BJ (cell line): ENCODE results near the gene LYPD6B. TPM values are rescaled to one million over a fixed set of nuclear protein-coding genes. Genes with fewer than 3 reads are reported as not detected.

Experiments
- CTCF ChIA-PET: fragments of 350-600 bp; formaldehyde crosslinking; extraction: SDS; loops from one replicate; lab custom pipeline; 2021; ENCODE audit warnings: antibody characterized with exemption, inconsistent platforms; lab: Yijun Ruan, JAX
- POLR2A ChIA-PET: fragments of 300-600 bp; sonication (Branson Sonifier 250); formaldehyde crosslinking; extraction: SDS; loops from one replicate; lab custom pipeline; 2021; ENCODE audit warnings: antibody characterized with exemption; lab: Charles Lee
- DNase-seq: peaks from one replicate; pipeline ENCODE4 v3.0.0-alpha.2; 2011; ENCODE audit warnings: low read depth
- H3K27me3 ChIP-seq: 2 replicates; pipeline ENCODE4 v1.6.0; 2011; ENCODE audit warnings: low read length; ENCODE audit not compliant: control insufficient read depth, insufficient read depth
- H3K36me3 ChIP-seq: 2 replicates; pipeline ENCODE4 v1.5.1; 2011; ENCODE audit warnings: low read length; ENCODE audit not compliant: control insufficient read depth, insufficient read depth
- H3K4me3 ChIP-seq: 2 replicates; pipeline ENCODE4 v1.5.1; 2011; ENCODE audit warnings: low read depth, mild to moderate bottlenecking, control low read depth, low read length
- polyA plus RNA-seq: library from polyadenylated mRNA; depleted of rRNA; stranded (reverse); fragments of >200 nt; gene quantifications from 2 replicates; pipeline ENCODE4 v1.2.3, GENCODE V29; 2011
- TF ChIP-seq, protein P1 (sequence below): IDR thresholded peaks from 2 replicates; pipeline ENCODE4 v1.5.1; 2011; ENCODE audit warnings: low read depth, mild to moderate bottlenecking, control low read depth, inconsistent platforms, low read length, moderate library complexity; ENCODE audit not compliant: insufficient read depth

The LYPD6B gene
- polyA plus RNA-seq, 1 experiment: 19.1 TPM

DNA sequence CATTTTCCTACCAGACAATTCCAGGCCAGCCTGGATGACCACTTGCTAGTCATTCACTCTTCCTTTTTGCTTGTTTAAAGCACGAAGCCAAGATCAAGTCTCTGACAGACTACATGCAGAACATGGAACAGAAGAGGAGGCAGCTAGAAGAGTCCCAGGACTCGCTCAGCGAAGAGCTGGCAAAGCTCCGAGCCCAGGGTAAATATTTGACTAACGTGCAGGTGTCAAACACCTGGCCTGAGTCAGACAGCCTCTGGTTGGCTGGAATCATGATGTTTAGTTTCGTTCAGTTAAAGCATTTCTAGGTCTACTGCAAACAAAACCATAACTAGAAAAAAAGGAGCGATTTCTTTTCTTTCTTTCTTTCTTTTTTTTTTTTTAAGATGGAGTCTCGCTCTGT lies 44.2 kb upstream of the LYPD6B start:
- TF ChIP-seq, protein P1, sequence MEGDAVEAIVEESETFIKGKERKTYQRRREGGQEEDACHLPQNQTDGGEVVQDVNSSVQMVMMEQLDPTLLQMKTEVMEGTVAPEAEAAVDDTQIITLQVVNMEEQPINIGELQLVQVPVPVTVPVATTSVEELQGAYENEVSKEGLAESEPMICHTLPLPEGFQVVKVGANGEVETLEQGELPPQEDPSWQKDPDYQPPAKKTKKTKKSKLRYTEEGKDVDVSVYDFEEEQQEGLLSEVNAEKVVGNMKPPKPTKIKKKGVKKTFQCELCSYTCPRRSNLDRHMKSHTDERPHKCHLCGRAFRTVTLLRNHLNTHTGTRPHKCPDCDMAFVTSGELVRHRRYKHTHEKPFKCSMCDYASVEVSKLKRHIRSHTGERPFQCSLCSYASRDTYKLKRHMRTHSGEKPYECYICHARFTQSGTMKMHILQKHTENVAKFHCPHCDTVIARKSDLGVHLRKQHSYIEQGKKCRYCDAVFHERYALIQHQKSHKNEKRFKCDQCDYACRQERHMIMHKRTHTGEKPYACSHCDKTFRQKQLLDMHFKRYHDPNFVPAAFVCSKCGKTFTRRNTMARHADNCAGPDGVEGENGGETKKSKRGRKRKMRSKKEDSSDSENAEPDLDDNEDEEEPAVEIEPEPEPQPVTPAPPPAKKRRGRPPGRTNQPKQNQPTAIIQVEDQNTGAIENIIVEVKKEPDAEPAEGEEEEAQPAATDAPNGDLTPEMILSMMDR: no peak
- ChIA-PET POLR2A (no interaction called here), CTCF (interaction anchor here (0.7 to 1.4 kb wide), 3 partner anchors 1004 to 1057 kb away, joined by 3 to 4 read pairs (median 3); no protein-coding TSS in a partner anchor)
- H3K36me3 ChIP-seq: no peaks in the 10 kb centered on the region
- no peak for DNase-seq
- H3K27me3 ChIP-seq: no peaks in the 10 kb centered on the region
- no peak overlapping the region for H3K4me3 ChIP-seq

DNA sequence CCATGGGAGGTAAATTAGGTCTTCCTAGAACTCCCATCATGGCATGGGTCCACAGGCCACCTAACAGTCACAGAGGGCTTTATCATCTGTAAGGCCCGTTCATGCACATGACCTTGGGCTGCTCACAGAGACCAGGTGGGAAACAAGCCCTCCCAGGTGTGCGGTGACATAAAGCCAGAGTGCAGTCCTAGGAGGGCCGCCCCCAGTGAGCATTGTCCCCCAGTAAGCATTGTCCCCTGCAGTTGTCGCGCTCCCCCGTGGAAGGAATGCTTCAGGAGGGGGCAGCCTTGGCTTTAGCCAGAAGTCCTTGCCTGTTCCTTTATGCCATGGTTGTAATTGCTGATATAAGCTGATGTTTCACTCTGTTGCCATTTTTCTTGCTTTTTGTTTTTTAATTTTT lies 41.7 kb upstream of the LYPD6B start:
- POLR2A ChIA-PET: no interaction called here
- Histone ChIP-seq H3K27me3 (no peaks in the 10 kb centered on the region; the same call in none of the 2 replicates), H3K4me3 (no peak overlapping the region), H3K36me3 (no peaks in the 10 kb centered on the region)
- CTCF ChIA-PET: interaction anchor here (1.3 kb wide), 1 partner anchor 14 kb away, joined by 4 read pairs; no protein-coding TSS in a partner anchor
- TF ChIP-seq, protein P1: no peak
- DNase-seq: no peak

DNA sequence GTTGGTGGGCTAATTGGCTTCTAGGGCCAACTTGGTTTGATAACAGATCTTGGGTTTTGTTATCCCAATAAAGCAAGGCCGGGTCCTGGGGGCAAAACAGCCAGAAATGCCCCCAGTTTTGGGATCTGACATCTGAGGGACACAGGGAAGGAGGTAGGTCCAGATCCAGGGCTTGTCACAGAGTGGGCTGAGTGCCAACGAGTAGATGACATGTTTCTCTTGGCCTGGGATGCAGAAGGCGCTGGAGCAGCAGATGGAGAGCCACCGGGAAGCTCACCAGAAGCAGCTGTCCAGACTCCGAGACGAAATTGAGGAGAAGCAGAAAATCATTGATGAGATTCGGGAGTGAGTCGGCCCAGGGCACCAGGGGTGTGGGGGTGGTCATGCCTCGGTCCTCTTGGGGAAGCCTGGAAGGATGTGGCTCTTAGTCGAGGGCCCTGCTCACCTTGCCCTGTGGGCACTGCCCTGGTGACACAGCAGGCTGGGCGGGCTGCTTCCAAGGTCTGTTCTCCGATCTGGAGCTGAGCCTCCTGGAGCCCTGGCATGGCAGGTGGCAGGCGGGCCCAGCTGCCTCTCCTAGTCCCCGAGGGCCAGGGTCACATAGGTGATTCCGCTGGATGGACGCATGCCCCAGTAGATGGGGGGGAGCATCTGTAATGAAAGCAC lies 40.2 kb upstream of the LYPD6B start:
- no peak for DNase-seq
- H3K36me3 ChIP-seq: no peaks in the 10 kb centered on the region

DNA sequence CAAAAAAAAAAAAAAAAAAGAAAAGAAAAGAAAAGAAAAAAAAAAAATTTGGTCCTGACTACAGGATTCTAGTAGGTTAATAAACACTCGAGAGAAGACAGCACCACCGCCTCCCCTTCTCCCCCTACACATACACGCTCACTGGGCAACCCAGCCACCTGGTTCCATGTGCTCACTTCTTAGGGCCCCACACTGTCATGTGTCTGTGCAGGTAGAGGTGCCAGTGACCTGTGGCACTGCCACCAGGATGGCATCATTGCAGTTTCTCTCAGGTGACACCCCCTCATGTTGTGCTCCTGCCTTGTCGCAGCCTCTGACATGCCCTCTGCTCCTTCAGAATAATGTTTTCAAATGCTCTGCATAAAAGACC lies 39.7 kb upstream of the LYPD6B start:
- TF ChIP-seq, protein P1: no peak
- Histone ChIP-seq H3K36me3 (no peaks in the 10 kb centered on the region), H3K4me3 (no peak overlapping the region), H3K27me3 (peaks cover 2% of the 10 kb centered on the region)
- no peak for DNase-seq
- ChIA-PET CTCF (no interaction called here), POLR2A (no interaction called here)

More for the DNA sequence above, 40.2 kb upstream of the LYPD6B start:
- H3K4me3 ChIP-seq: no peak overlapping the region
- ChIA-PET CTCF (no interaction called here), POLR2A (no interaction called here)
- TF ChIP-seq, protein P1: no peak
- peaks cover 2% of the 10 kb centered on the region for H3K27me3 ChIP-seq

DNA sequence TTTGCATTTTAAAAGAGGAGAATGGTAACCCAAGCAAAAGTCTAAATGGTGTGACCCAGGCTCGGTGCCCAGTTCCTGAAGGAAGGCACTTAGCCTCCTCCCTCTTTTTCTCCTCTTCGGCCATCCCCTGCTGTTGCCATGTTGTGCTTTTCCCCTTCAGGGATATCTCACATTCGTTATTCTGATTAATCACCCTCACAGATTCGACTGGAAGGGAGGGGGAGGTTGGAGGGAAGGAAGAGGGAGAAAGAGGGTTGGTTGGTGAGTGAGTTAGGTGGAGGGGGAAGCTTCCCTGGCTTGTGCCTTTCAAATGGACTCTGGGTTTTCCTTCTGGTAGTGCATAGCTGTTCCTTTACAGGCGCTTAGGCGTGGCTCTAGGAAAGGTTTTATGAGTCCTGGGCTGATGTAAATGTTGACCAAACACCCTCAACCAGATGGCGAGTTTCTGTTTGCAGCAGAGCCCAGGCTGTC lies 39.0 kb upstream of the LYPD6B start:
- TF ChIP-seq, protein P1: no peak
- Histone ChIP-seq H3K36me3 (no peaks in the 10 kb centered on the region), H3K4me3 (no peak overlapping the region), H3K27me3 (peaks cover 2% of the 10 kb centered on the region)
- ChIA-PET POLR2A (no interaction called here), CTCF (interaction anchor here (0.7 to 1.2 kb wide), 2 partner anchors 9 to 680 kb away, joined by 4 to 5 read pairs; no protein-coding TSS in a partner anchor)
- no peak for DNase-seq
